Activated T-cell treated with anti-CD3 and anti-CD28 coated beads, Interleukin-2, amount 50 U/mL, for 4 hours (primary cell): ENCODE data around the gene SSU72. TPM values are rescaled to one million over a fixed set of nuclear protein-coding genes. Genes with fewer than 3 reads are reported as not detected.
"Not testable (repeated sequence)": the region's sequence is repeated elsewhere in the genome, so short reads cannot be mapped to it uniquely, and the experiment has no call there.

ENCODE experiments used
- ATAC-seq, 2 donors: fragments of 200-7000 bp; cut with Tn5 transposase; one replicate each; pipeline ENCODE4 v1.10.0; 2021
- DNase-seq: peaks from one replicate; pipeline ENCODE4 v3.0.0-alpha.2; 2020
- H3K27me3 Mint-ChIP-seq: one replicate; pipeline ENCODE4 v1.8.0; 2021; ENCODE audit warnings: low read depth, mixed read lengths
- H3K36me3 Mint-ChIP-seq: one replicate; pipeline ENCODE4 v1.8.0; 2022; ENCODE audit warnings: mixed read lengths; ENCODE audit not compliant: insufficient read depth
- H3K4me1 Mint-ChIP-seq: one replicate; pipeline ENCODE4 v1.8.0; 2021; ENCODE audit warnings: low read depth, mixed read lengths
- H3K4me3 Mint-ChIP-seq: one replicate; pipeline ENCODE4 v1.8.0; 2021; ENCODE audit warnings: mild to moderate bottlenecking, moderate library complexity, mixed read lengths
- H3K9me3 Mint-ChIP-seq: one replicate; pipeline ENCODE4 v1.8.0; 2021; ENCODE audit warnings: mixed read lengths
- total RNA-seq, 3 donors: library from RNA; stranded (reverse); gene quantifications; one replicate each; pipeline ENCODE4 v1.2.1, GENCODE V29; 2021

SSU72 gene
- total RNA-seq, 3 donors from 2014 or later = 142 to 170 (median 148) TPM

- Mint-ChIP-seq H3K4me1 (no peaks in the 10 kb centered on the region), H3K36me3 (peaks cover 21% of the 10 kb centered on the region), H3K4me3 (no peak overlapping the region), H3K9me3 (peaks cover 5% of the 10 kb centered on the region), H3K27me3 (no peaks in the 10 kb centered on the region)
- DNase-seq = no peak
- no peak for ATAC-seq
Measured at GRCh38 chr1:1529936-1530335, 44.7 kb downstream of the SSU72 start.

GRCh38 chr1:1529321-1529720, 45.3 kb downstream of the SSU72 start:
- Mint-ChIP-seq H3K9me3 (peaks cover 5% of the 10 kb centered on the region), H3K4me1 (no peaks in the 10 kb centered on the region), H3K27me3 (no peaks in the 10 kb centered on the region), H3K4me3 (no peak overlapping the region), H3K36me3 (peaks cover 23% of the 10 kb centered on the region)
- DNase-seq = no peak
- no peak for ATAC-seq

GRCh38 chr1:1528301-1529267, 46.1 kb downstream of the SSU72 start:
- Mint-ChIP-seq H3K4me1 (no peaks in the 10 kb centered on the region), H3K9me3 (peaks cover 5% of the 10 kb centered on the region), H3K4me3 (no peak overlapping the region), H3K36me3 (peaks cover 24% of the 10 kb centered on the region), H3K27me3 (no peaks in the 10 kb centered on the region)
- no peak for ATAC-seq
- DNase-seq = no peak

GRCh38 chr1:1527092-1527816, 47.4 kb downstream of the SSU72 start:
- Mint-ChIP-seq H3K36me3 (peaks cover 24% of the 10 kb centered on the region), H3K9me3 (peaks cover 5% of the 10 kb centered on the region), H3K4me3 (no peak overlapping the region), H3K27me3 (no peaks in the 10 kb centered on the region), H3K4me1 (no peaks in the 10 kb centered on the region)
- no peak for DNase-seq
- ATAC-seq = no peak

GRCh38 chr1:1526476-1526875, 48.2 kb downstream of the SSU72 start:
- ATAC-seq, H3K9me3 Mint-ChIP-seq, H3K4me3 Mint-ChIP-seq, H3K27me3 Mint-ChIP-seq, DNase-seq, H3K4me1 Mint-ChIP-seq: not testable (repeated sequence)
- peaks cover 20% of the 10 kb centered on the region for H3K36me3 Mint-ChIP-seq

GRCh38 chr1:1524750-1525383, 49.8 kb downstream of the SSU72 start:
- not testable (repeated sequence) for DNase-seq, H3K4me1 Mint-ChIP-seq, H3K4me3 Mint-ChIP-seq, H3K27me3 Mint-ChIP-seq, H3K9me3 Mint-ChIP-seq, ATAC-seq
- peaks cover 12% of the 10 kb centered on the region for H3K36me3 Mint-ChIP-seq

- H3K36me3 Mint-ChIP-seq, DNase-seq, H3K9me3 Mint-ChIP-seq, H3K27me3 Mint-ChIP-seq, ATAC-seq, H3K4me1 Mint-ChIP-seq, H3K4me3 Mint-ChIP-seq: not testable (repeated sequence)
Measured at GRCh38 chr1:1523651-1524050, 51.0 kb downstream of the SSU72 start.

- not testable (repeated sequence) for H3K27me3 Mint-ChIP-seq, H3K9me3 Mint-ChIP-seq, DNase-seq, ATAC-seq, H3K4me1 Mint-ChIP-seq, H3K4me3 Mint-ChIP-seq
- H3K36me3 Mint-ChIP-seq = peaks cover 12% of the 10 kb centered on the region
Measured at GRCh38 chr1:1523226-1523625, 51.4 kb downstream of the SSU72 start.

GRCh38 chr1:1522536-1522935, 52.1 kb downstream of the SSU72 start:
- ATAC-seq, H3K4me3 Mint-ChIP-seq, H3K9me3 Mint-ChIP-seq, H3K27me3 Mint-ChIP-seq, H3K4me1 Mint-ChIP-seq, DNase-seq: not testable (repeated sequence)
- peaks cover 16% of the 10 kb centered on the region for H3K36me3 Mint-ChIP-seq

- Mint-ChIP-seq H3K4me1 (no peaks in the 10 kb centered on the region), H3K27me3 (no peaks in the 10 kb centered on the region), H3K9me3 (no peaks in the 10 kb centered on the region)
Measured at GRCh38 chr1:1521331-1521730, 53.3 kb downstream of the SSU72 start.

GRCh38 chr1:1519805-1520505, 54.7 kb downstream of the SSU72 start:
- peaks cover 12% of the 10 kb centered on the region for H3K36me3 Mint-ChIP-seq
- H3K4me3 Mint-ChIP-seq, DNase-seq, H3K9me3 Mint-ChIP-seq, ATAC-seq, H3K4me1 Mint-ChIP-seq, H3K27me3 Mint-ChIP-seq: not testable (repeated sequence)

More at GRCh38 chr1:1521331-1521730, 53.3 kb downstream of the SSU72 start:
- Mint-ChIP-seq H3K4me3 (no peak overlapping the region), H3K36me3 (peaks cover 14% of the 10 kb centered on the region)
- DNase-seq (no peak), ATAC-seq (no peak)

GRCh38 chr1:1518621-1519007, 56.0 kb downstream of the SSU72 start:
- DNase-seq, H3K4me3 Mint-ChIP-seq, ATAC-seq, H3K9me3 Mint-ChIP-seq, H3K36me3 Mint-ChIP-seq, H3K27me3 Mint-ChIP-seq, H3K4me1 Mint-ChIP-seq: not testable (repeated sequence)

- no peaks in the 10 kb centered on the region for H3K27me3 Mint-ChIP-seq
- H3K4me1 Mint-ChIP-seq = peaks cover 3% of the 10 kb centered on the region
- H3K36me3 Mint-ChIP-seq = peaks cover 8% of the 10 kb centered on the region
- DNase-seq (no peak), ATAC-seq (no peak)
- H3K4me3 Mint-ChIP-seq = no peak overlapping the region
- no peaks in the 10 kb centered on the region for H3K9me3 Mint-ChIP-seq
Measured at GRCh38 chr1:1517973-1518620, 56.6 kb downstream of the SSU72 start.
